A673 (cell line): ENCODE measurements around the gene SDR9C7. TPM values are rescaled to one million over a fixed set of nuclear protein-coding genes. Genes with fewer than 3 reads are reported as not detected.
"Not testable (repeated sequence)": the region's sequence is repeated elsewhere in the genome, so short reads cannot be mapped to it uniquely, and the experiment has no call there.

Experiments
- BruUV-seq: library from RNA; stranded (reverse); fragments of 400-500 nt; replicated peaks from 2 replicates; lab custom pipeline; 2021; lab: Mats Ljungman, UMichigan
- CTCF ChIA-PET: fragments of 300-600 bp; sonication (Branson Sonifier 250); formaldehyde crosslinking; loops from one replicate; lab custom pipeline; 2022; ENCODE audit warnings: antibody characterized with exemption; lab: Charles Lee
- POLR2A ChIA-PET: fragments of 300-600 bp; sonication (Branson Sonifier 250); formaldehyde crosslinking; loops from one replicate; lab custom pipeline; 2022; ENCODE audit warnings: antibody characterized with exemption; ENCODE audit not compliant: low non-redundant PET; lab: Charles Lee
- DNase-seq: peaks from one replicate; pipeline ENCODE4 v3.0.0-alpha.2; 2015; ENCODE audit warnings: low spot score
- H3K27ac ChIP-seq: fragments of 200-600 bp; sonication (generic); 2 replicates; pipeline ENCODE4 v1.5.1; 2016; ENCODE audit warnings: mixed run types, low read depth, mild to moderate bottlenecking, mixed read lengths, antibody characterized with exemption, low read length; ENCODE audit not compliant: poor library complexity, severe bottlenecking
- H3K27me3 ChIP-seq: fragments of 200-600 bp; sonication (generic); replicated peaks from 2 replicates; pipeline ENCODE4 v1.6.1; 2017; ENCODE audit warnings: mixed run types, low read depth, mild to moderate bottlenecking, mixed read lengths, antibody characterized with exemption, low read length; ENCODE audit not compliant: insufficient read depth, poor library complexity
- H3K36me3 ChIP-seq: fragments of 200-600 bp; sonication (generic); 2 replicates; pipeline ENCODE4 v1.6.1; 2016; ENCODE audit warnings: mixed run types, mild to moderate bottlenecking, mixed read lengths, antibody characterized with exemption, low read length; ENCODE audit not compliant: insufficient read depth, poor library complexity, severe bottlenecking
- H3K4me1 ChIP-seq: fragments of 200-600 bp; sonication (generic); 2 replicates; pipeline ENCODE4 v1.6.1; 2017; ENCODE audit warnings: mixed run types, mild to moderate bottlenecking, mixed read lengths, antibody characterized with exemption, low read length; ENCODE audit not compliant: insufficient read depth, poor library complexity, severe bottlenecking
- H3K4me3 ChIP-seq: fragments of 200-600 bp; sonication (generic); 2 replicates; pipeline ENCODE4 v1.5.1; 2016; ENCODE audit warnings: low read depth, mixed run types, mild to moderate bottlenecking, mixed read lengths, low read length; ENCODE audit not compliant: poor library complexity, severe bottlenecking
- H3K9me3 ChIP-seq: fragments of 200-600 bp; sonication (generic); 2 replicates; pipeline ENCODE4 v1.6.1; 2016; ENCODE audit warnings: mixed run types, low read depth, mild to moderate bottlenecking, mixed read lengths, antibody characterized with exemption, low read length; ENCODE audit not compliant: poor library complexity, severe bottlenecking
- CTCF ChIP-seq: fragments of 300-800, 200-600 bp; sonication (generic); conservative IDR thresholded peaks from 2 replicates; pipeline ENCODE4 v1.5.1; 2017; ENCODE audit warnings: low read depth, mild to moderate bottlenecking, antibody characterized with exemption, low read length, moderate library complexity, mixed read lengths
- EZH2 ChIP-seq: fragments of 200-600 bp; sonication (generic); IDR thresholded peaks from 2 replicates; pipeline ENCODE4 v1.6.1; 2017; ENCODE audit warnings: borderline replicate concordance, low read depth, mild to moderate bottlenecking, mixed read lengths, antibody characterized with exemption, low read length; ENCODE audit not compliant: poor library complexity, severe bottlenecking
- intact Hi-C: fragments of 100-400 bp; cut with micrococcal nuclease; formaldehyde crosslinking; loops from one replicate; pipeline ENCODE4 v1.10.0; 2022; ENCODE audit not compliant: unreplicated experiment
- total RNA-seq: library from RNA; stranded (reverse); gene quantifications from 2 replicates; pipeline ENCODE4 v1.2.3, GENCODE V29; 2021

The SDR9C7 gene
- total RNA-seq, 1 experiment from 2014 or later: not detected

DNA sequence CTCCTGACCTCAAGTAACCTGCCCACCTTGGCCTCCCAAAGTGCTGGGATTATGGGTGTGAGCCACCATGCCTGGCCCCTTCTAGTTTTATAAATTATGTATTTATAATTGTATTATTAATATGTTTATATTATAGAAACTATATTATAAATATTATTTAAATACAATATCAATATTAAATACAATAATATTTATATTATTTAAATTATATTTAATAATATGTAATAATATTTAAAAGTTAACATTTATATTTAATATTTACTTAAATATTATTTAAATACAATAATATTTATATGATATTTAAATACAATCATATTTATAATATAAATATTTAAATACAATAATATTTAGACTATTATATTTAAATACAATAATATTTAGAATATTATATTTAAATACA, 20.0 kb downstream of the SDR9C7 start:
- ChIA-PET POLR2A (no interaction called here), CTCF (no interaction called here)
- Histone ChIP-seq H3K27me3 (no peaks in the 10 kb centered on the region), H3K27ac (no peak overlapping the region), H3K36me3 (no peaks in the 10 kb centered on the region), H3K9me3 (peaks cover 2% of the 10 kb centered on the region), H3K4me1 (no peaks in the 10 kb centered on the region), H3K4me3 (no peak overlapping the region)
- intact Hi-C loops: no loop called here
- no peak for DNase-seq
- BruUV-seq: no TSS peak
- TF ChIP-seq EZH2: no peak
- no peak for TF ChIP-seq CTCF

- BruUV-seq, H3K4me3 ChIP-seq, POLR2A ChIA-PET, CTCF ChIA-PET, DNase-seq, intact Hi-C loops, H3K27ac ChIP-seq, H3K27me3 ChIP-seq, H3K36me3 ChIP-seq, H3K4me1 ChIP-seq, H3K9me3 ChIP-seq: not testable (repeated sequence)
These were observed 24.8 kb downstream of the SDR9C7 start for GRCh38 chr12:56909403-56909802.

DNA sequence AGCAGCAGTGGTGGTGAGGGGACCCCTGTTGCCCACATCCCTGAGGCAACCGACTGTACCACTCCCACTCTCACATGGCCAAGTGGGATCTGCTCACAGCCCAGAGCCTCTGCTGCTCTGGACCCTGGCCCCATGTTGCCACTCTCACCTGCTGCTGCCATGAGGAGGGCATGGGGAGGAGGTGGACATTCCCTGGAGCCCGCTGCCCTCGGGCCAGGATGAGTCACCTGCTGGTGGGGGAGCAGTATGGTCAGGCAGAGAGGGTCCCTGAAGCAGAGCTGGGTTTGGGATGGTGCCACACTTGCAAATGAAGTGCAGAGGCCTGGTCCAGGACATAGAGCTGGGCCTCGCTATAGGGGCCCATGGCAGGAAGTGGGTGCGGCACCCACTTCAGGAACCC, 26.1 kb downstream of the SDR9C7 start:
- no TSS peak for BruUV-seq
- H3K36me3 ChIP-seq: no peaks in the 10 kb centered on the region
- no peak for TF ChIP-seq CTCF
- no peak for TF ChIP-seq EZH2
- peaks cover 2% of the 10 kb centered on the region for H3K9me3 ChIP-seq
- H3K27me3 ChIP-seq: no peaks in the 10 kb centered on the region
- intact Hi-C loops: no loop called here
- H3K4me3 ChIP-seq: no peak overlapping the region
- CTCF ChIA-PET: no interaction called here
- H3K27ac ChIP-seq: no peak overlapping the region
- no peak for DNase-seq
- no peaks in the 10 kb centered on the region for H3K4me1 ChIP-seq
- POLR2A ChIA-PET: no interaction called here

GRCh38 chr12:56905852-56906251, 28.4 kb downstream of the SDR9C7 start:
- POLR2A ChIA-PET: no interaction called here
- DNase-seq: no peak
- no TSS peak for BruUV-seq

More at GRCh38 chr12:56905852-56906251, 28.4 kb downstream of the SDR9C7 start:
- no peak overlapping the region for H3K4me3 ChIP-seq
- no peak overlapping the region for H3K27ac ChIP-seq
- H3K27me3 ChIP-seq: no peaks in the 10 kb centered on the region
- intact Hi-C loops: no loop called here
- no peaks in the 10 kb centered on the region for H3K4me1 ChIP-seq
- no peak for TF ChIP-seq CTCF
- no peaks in the 10 kb centered on the region for H3K36me3 ChIP-seq
- CTCF ChIA-PET: no interaction called here
- peaks cover 6% of the 10 kb centered on the region for H3K9me3 ChIP-seq
